SK-N-SH (cell line): Measurements from ENCODE around the gene LRP5. TPM values are rescaled to one million over a fixed set of nuclear protein-coding genes. Genes with fewer than 3 reads are reported as not detected.

Source experiments
- CTCF ChIA-PET: fragments of 300-600, 350-600 bp; formaldehyde crosslinking; extraction: SDS; loops from one replicate; lab custom pipeline; 2021; lab: Yijun Ruan, JAX
- POLR2A ChIA-PET: fragments of 350-600 bp; sonication (Branson Sonifier 250); formaldehyde crosslinking; extraction: SDS; loops from one replicate; lab custom pipeline; 2020; ENCODE audit warnings: antibody characterized with exemption, inconsistent platforms; lab: Yijun Ruan, JAX
- DNase-seq: peaks from one replicate; pipeline ENCODE4 v3.0.0; 2012
- H2AFZ ChIP-seq: fragments of 200-600 bp; sonication (generic); 2 replicates; pipeline ENCODE4 v1.8.1; 2016; ENCODE audit warnings: antibody characterized with exemption, mild to moderate bottlenecking, low read depth
- H3F3A ChIP-seq: fragments of 200-600 bp; sonication (generic); replicated peaks from 2 replicates; pipeline ENCODE3; 2016; ENCODE audit warnings: antibody characterized with exemption, mild to moderate bottlenecking; ENCODE audit not compliant: insufficient read depth
- H3K27ac ChIP-seq, 2 experiments: fragments of 200-500 bp in 1 of 2; fragments of 200-600 bp in 1 of 2; sonication (Bioruptor generic) in 1 of 2; sonication (generic), shearing (Covaris generic) in 1 of 2; 2 replicates each; pipeline versions ENCODE4 v1.5.1 to v1.6.1; 2014 to 2016; ENCODE audit warnings: low read depth in 2 of 2, inconsistent platforms in 1 of 2, low read length in 1 of 2, mild to moderate bottlenecking in 1 of 2, mixed read lengths in 1 of 2
- H3K27me3 ChIP-seq: fragments of 200-600 bp; sonication (generic), shearing (Covaris generic); 2 replicates; pipeline ENCODE4 v1.6.1; 2016; ENCODE audit warnings: mixed run types; ENCODE audit not compliant: insufficient read depth
- H3K36me3 ChIP-seq, 2 experiments: fragments of 200-500 bp in 1 of 2; fragments of 200-600 bp in 1 of 2; sonication (Bioruptor generic) in 1 of 2; sonication (generic) in 1 of 2; replicated peaks in 1 of 2; 2 replicates each; pipeline versions ENCODE3 to v1.5.1; 2014 to 2016; ENCODE audit warnings: low read length in 1 of 2, mild to moderate bottlenecking in 1 of 2; ENCODE audit not compliant: insufficient read depth in 2 of 2, control insufficient read depth in 1 of 2
- H3K4me1 ChIP-seq, 2 experiments: fragments of 200-500 bp in 1 of 2; fragments of 200-600 bp in 1 of 2; sonication (Bioruptor generic) in 1 of 2; sonication (generic), shearing (Covaris generic) in 1 of 2; 2 replicates each; pipeline versions ENCODE4 v1.5.1 to v1.6.1; 2014 to 2016; ENCODE audit warnings: low read depth in 1 of 2, low read length in 1 of 2, mixed run types in 1 of 2; ENCODE audit not compliant: insufficient read depth in 2 of 2, control insufficient read depth in 1 of 2
- H3K4me2 ChIP-seq: fragments of 200-600 bp; sonication (generic), shearing (Covaris generic); 2 replicates; pipeline ENCODE4 v1.6.1; 2017; ENCODE audit warnings: mixed run types
- H3K4me3 ChIP-seq, 2 experiments: fragments of 200-500 bp in 1 of 2; fragments of 200-600 bp in 1 of 2; sonication (Bioruptor generic) in 1 of 2; sonication (generic), shearing (Covaris generic) in 1 of 2; 2 replicates each; pipeline versions ENCODE4 v1.5.1 to v1.8.1; 2014 to 2016; ENCODE audit warnings: low read depth in 2 of 2, inconsistent platforms in 1 of 2, low read length in 1 of 2, mild to moderate bottlenecking in 1 of 2, mixed read lengths in 1 of 2, moderate library complexity in 1 of 2
- H3K79me2 ChIP-seq: fragments of 200-600 bp; sonication (generic); 2 replicates; pipeline ENCODE4 v1.8.1; 2017; ENCODE audit warnings: mild to moderate bottlenecking; ENCODE audit not compliant: insufficient read depth
- H3K9ac ChIP-seq: fragments of 200-600 bp; sonication (generic); 2 replicates; pipeline ENCODE4 v1.6.1; 2017; ENCODE audit warnings: mixed run types
- H3K9me2 ChIP-seq: fragments of 200-600 bp; sonication (generic); 2 replicates; pipeline ENCODE4 v1.6.1; 2017; ENCODE audit warnings: mixed run types
- H3K9me3 ChIP-seq: fragments of 200-600 bp; sonication (generic); 2 replicates; pipeline ENCODE4 v1.6.1; 2017; ENCODE audit warnings: mixed run types, mild to moderate bottlenecking, moderate library complexity
- H4K20me1 ChIP-seq: fragments of 200-600 bp; sonication (generic); 2 replicates; pipeline ENCODE4 v1.6.1; 2017; ENCODE audit warnings: mild to moderate bottlenecking, mixed run types; ENCODE audit not compliant: insufficient read depth
- CHD2 ChIP-seq: fragments of 150-350 bp; IDR thresholded peaks from 2 replicates; pipeline ENCODE4 v1.6.1; 2018; ENCODE audit warnings: low read length; ENCODE audit not compliant: partially characterized antibody
- ELF1 ChIP-seq: IDR thresholded peaks from 2 replicates; pipeline ENCODE4 v1.4.0; 2012
- EP300 ChIP-seq, 2 experiments: IDR thresholded peaks; 2 replicates each; pipeline versions ENCODE4 v1.4.0 to v1.6.1; 2012; ENCODE audit warnings: borderline replicate concordance in 1 of 2, low read depth in 1 of 2, low read length in 1 of 2
- EZH2phosphoT487 ChIP-seq: fragments of 200-600 bp; sonication (generic); IDR thresholded peaks from 2 replicates; pipeline ENCODE4 v1.6.1; 2017; ENCODE audit warnings: low read depth, mixed run types, mild to moderate bottlenecking, antibody characterized with exemption, moderate library complexity, borderline replicate concordance
- FOSL2 ChIP-seq: IDR thresholded peaks from 2 replicates; pipeline ENCODE4 v1.4.0; 2012; ENCODE audit warnings: low read depth, mild to moderate bottlenecking, moderate library complexity, borderline replicate concordance
- FOXJ3 ChIP-seq: sonication (generic); formaldehyde crosslinking; IDR thresholded peaks from 2 replicates; pipeline ENCODE4 v1.5.1; 2020; ENCODE audit warnings: mild to moderate bottlenecking, missing genetic modification reagents
- FOXM1 ChIP-seq: IDR thresholded peaks from 2 replicates; pipeline ENCODE4 v1.4.0; 2012; ENCODE audit warnings: low read depth, mild to moderate bottlenecking
- GABPA ChIP-seq: IDR thresholded peaks from 2 replicates; pipeline ENCODE4 v1.4.0; 2012; ENCODE audit warnings: low read depth, mild to moderate bottlenecking
- GATA2 ChIP-seq: sonication (generic); formaldehyde crosslinking; IDR thresholded peaks from 2 replicates; pipeline ENCODE4 v1.5.0; 2020; ENCODE audit warnings: mild to moderate bottlenecking, missing genetic modification reagents
- JUND ChIP-seq: IDR thresholded peaks from 2 replicates; pipeline ENCODE4 v1.4.0; 2012
- MXI1 ChIP-seq: IDR thresholded peaks from 2 replicates; pipeline ENCODE4 v1.6.1; 2012; ENCODE audit warnings: mild to moderate bottlenecking, low read depth, low read length, improper control_type of control experiment
- NFIC ChIP-seq: IDR thresholded peaks from 2 replicates; pipeline ENCODE4 v1.4.0; 2012; ENCODE audit warnings: borderline replicate concordance
- NRF1 ChIP-seq: IDR thresholded peaks from 2 replicates; pipeline ENCODE4 v1.6.1; 2012; ENCODE audit warnings: low read depth, mild to moderate bottlenecking, low read length
- RAD21 ChIP-seq: IDR thresholded peaks from 2 replicates; pipeline ENCODE4 v1.6.1; 2012; ENCODE audit warnings: mild to moderate bottlenecking, low read length
- RCOR1 ChIP-seq: fragments of 150-350 bp; IDR thresholded peaks from 2 replicates; pipeline ENCODE4 v1.6.1; 2017; ENCODE audit warnings: antibody characterized with exemption, low read length
- RFX5 ChIP-seq: IDR thresholded peaks from 2 replicates; pipeline ENCODE4 v1.6.1; 2012; ENCODE audit warnings: mild to moderate bottlenecking, improper control_type of control experiment, low read length
- SIN3A ChIP-seq: IDR thresholded peaks from 2 replicates; pipeline ENCODE4 v1.6.1; 2012; ENCODE audit warnings: low read depth, mild to moderate bottlenecking, low read length, moderate library complexity, borderline replicate concordance
- SMC3 ChIP-seq: IDR thresholded peaks from 2 replicates; pipeline ENCODE4 v1.6.1; 2012; ENCODE audit warnings: low read depth, low read length, improper control_type of control experiment
- TCF12 ChIP-seq: IDR thresholded peaks from 2 replicates; pipeline ENCODE4 v1.4.0; 2012
- TEAD4 ChIP-seq: IDR thresholded peaks from 2 replicates; pipeline ENCODE4 v1.4.0; 2012; ENCODE audit warnings: mild to moderate bottlenecking, borderline replicate concordance; ENCODE audit not compliant: insufficient read depth
- WGBS: methylation state at CpG from one replicate; pipeline ENCODE4 v1.1.6; 2017; ENCODE audit warnings: low lambda C conversion rate; 5-methylcytosine and 5-hydroxymethylcytosine counted together
- polyA plus RNA-seq, 3 experiments: library from polyadenylated mRNA; depleted of rRNA; stranded (reverse); fragments of >200 nt; gene quantifications; 2 replicates each; pipeline ENCODE4 v1.2.3, GENCODE V29; 2012
- TF ChIP-seq, protein P1 (sequence below): fragments of 200-600 bp; sonication (generic); IDR thresholded peaks from 2 replicates; pipeline ENCODE4 v1.6.1; 2017; ENCODE audit warnings: antibody characterized with exemption, mild to moderate bottlenecking, moderate library complexity
- TF ChIP-seq, protein P2 (sequence below): IDR thresholded peaks from 2 replicates; pipeline ENCODE4 v1.4.0; 2012; ENCODE audit warnings: low read depth
- TF ChIP-seq, protein P3 (sequence below): IDR thresholded peaks from 2 replicates; pipeline ENCODE4; 2012
- TF ChIP-seq, protein P4 (sequence below): IDR thresholded peaks from 2 replicates; pipeline ENCODE4 v1.4.0; 2012; ENCODE audit warnings: low read depth, borderline replicate concordance
- TF ChIP-seq, protein P5 (sequence below): fragments of 150-350 bp; IDR thresholded peaks from 2 replicates; pipeline ENCODE4 v1.6.1; 2017; ENCODE audit warnings: antibody characterized with exemption, low read length, low read depth, borderline replicate concordance

LRP5 gene
- polyA plus RNA-seq, 1 of the 3 experiments (the other 2 are of a cell fraction), result 15.0 TPM

- TF ChIP-seq, protein P1, sequence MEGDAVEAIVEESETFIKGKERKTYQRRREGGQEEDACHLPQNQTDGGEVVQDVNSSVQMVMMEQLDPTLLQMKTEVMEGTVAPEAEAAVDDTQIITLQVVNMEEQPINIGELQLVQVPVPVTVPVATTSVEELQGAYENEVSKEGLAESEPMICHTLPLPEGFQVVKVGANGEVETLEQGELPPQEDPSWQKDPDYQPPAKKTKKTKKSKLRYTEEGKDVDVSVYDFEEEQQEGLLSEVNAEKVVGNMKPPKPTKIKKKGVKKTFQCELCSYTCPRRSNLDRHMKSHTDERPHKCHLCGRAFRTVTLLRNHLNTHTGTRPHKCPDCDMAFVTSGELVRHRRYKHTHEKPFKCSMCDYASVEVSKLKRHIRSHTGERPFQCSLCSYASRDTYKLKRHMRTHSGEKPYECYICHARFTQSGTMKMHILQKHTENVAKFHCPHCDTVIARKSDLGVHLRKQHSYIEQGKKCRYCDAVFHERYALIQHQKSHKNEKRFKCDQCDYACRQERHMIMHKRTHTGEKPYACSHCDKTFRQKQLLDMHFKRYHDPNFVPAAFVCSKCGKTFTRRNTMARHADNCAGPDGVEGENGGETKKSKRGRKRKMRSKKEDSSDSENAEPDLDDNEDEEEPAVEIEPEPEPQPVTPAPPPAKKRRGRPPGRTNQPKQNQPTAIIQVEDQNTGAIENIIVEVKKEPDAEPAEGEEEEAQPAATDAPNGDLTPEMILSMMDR, result no peak
- TF ChIP-seq SIN3A, result no peak
- TF ChIP-seq TCF12, result no peak
- TF ChIP-seq, protein P2, sequence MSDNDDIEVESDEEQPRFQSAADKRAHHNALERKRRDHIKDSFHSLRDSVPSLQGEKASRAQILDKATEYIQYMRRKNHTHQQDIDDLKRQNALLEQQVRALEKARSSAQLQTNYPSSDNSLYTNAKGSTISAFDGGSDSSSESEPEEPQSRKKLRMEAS, result no peak
- no peak for TF ChIP-seq RCOR1
- no peak for TF ChIP-seq GABPA
- no peak for TF ChIP-seq MXI1
- TF ChIP-seq FOSL2, result no peak
- TF ChIP-seq, protein P3, sequence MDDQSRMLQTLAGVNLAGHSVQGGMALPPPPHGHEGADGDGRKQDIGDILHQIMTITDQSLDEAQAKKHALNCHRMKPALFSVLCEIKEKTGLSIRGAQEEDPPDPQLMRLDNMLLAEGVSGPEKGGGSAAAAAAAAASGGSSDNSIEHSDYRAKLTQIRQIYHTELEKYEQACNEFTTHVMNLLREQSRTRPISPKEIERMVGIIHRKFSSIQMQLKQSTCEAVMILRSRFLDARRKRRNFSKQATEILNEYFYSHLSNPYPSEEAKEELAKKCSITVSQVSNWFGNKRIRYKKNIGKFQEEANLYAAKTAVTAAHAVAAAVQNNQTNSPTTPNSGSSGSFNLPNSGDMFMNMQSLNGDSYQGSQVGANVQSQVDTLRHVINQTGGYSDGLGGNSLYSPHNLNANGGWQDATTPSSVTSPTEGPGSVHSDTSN, result no peak
- no peak for TF ChIP-seq RAD21
- TF ChIP-seq FOXJ3 (CRISPR knock-in tag), result no peak
- TF ChIP-seq TEAD4, result no peak
- TF ChIP-seq GATA2 (CRISPR knock-in tag), result no peak
Measured at GRCh38 chr11:68409748-68410344, 97.5 kb downstream of the LRP5 start (continued).

DNA sequence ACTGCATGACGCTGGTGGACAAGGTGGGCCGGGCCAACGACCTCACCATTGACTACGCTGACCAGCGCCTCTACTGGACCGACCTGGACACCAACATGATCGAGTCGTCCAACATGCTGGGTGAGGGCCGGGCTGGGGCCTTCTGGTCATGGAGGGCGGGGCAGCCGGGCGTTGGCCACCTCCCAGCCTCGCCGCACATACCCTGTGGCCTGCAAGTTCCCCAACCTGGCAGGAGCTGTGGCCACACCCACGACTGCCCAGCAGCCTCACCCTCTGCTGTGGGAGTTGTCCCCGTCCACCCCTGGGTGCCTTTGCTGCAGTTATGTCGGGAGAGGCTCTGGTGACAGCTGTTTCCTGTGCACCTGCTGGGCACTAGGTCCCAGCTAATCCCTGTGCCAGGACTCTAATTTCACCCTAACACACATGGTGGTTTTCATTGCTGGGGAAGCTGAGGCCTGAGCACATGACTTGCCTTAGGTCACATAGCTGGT, 99.2 kb downstream of the LRP5 start:
- Histone ChIP-seq H4K20me1 (no peaks in the 10 kb centered on the region), H3K4me2 (no peak overlapping the region), H3K9me2 (no peaks in the 10 kb centered on the region), H3K36me3 (peaks cover 8 to 54% of the 10 kb centered on the region in 2 experiments), H3K4me3 (no peak overlapping the region), H3K9ac (no peak overlapping the region), H3F3A (no peaks in the 10 kb centered on the region), H3K79me2 (no peaks in the 10 kb centered on the region), H3K9me3 (no peaks in the 10 kb centered on the region), H3K27me3 (no peaks in the 10 kb centered on the region), H2AFZ (no peak overlapping the region), H3K27ac (no peak overlapping the region), H3K4me1 (peaks cover 0 to 12% of the 10 kb centered on the region in 2 experiments; a peak in 1 of 4 replicates)
- CTCF ChIA-PET, result no interaction called here
- TF ChIP-seq EP300 (IDR thresholded peaks at IDR 0.05; ENCODE audit: borderline replicate concordance in 1 of 2, low read depth in 1 of 2, low read length in 1 of 2), result no peak
- no peak for TF ChIP-seq FOXJ3 (CRISPR knock-in tag)
- TF ChIP-seq, protein P4, sequence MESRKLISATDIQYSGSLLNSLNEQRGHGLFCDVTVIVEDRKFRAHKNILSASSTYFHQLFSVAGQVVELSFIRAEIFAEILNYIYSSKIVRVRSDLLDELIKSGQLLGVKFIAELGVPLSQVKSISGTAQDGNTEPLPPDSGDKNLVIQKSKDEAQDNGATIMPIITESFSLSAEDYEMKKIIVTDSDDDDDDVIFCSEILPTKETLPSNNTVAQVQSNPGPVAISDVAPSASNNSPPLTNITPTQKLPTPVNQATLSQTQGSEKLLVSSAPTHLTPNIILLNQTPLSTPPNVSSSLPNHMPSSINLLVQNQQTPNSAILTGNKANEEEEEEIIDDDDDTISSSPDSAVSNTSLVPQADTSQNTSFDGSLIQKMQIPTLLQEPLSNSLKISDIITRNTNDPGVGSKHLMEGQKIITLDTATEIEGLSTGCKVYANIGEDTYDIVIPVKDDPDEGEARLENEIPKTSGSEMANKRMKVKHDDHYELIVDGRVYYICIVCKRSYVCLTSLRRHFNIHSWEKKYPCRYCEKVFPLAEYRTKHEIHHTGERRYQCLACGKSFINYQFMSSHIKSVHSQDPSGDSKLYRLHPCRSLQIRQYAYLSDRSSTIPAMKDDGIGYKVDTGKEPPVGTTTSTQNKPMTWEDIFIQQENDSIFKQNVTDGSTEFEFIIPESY, result no peak
- TF ChIP-seq, protein P5, sequence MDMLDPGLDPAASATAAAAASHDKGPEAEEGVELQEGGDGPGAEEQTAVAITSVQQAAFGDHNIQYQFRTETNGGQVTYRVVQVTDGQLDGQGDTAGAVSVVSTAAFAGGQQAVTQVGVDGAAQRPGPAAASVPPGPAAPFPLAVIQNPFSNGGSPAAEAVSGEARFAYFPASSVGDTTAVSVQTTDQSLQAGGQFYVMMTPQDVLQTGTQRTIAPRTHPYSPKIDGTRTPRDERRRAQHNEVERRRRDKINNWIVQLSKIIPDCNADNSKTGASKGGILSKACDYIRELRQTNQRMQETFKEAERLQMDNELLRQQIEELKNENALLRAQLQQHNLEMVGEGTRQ, result no peak
- no peak for TF ChIP-seq RCOR1
- no peak for TF ChIP-seq SMC3
- no peak for TF ChIP-seq MXI1
- no peak for TF ChIP-seq ELF1
- no peak for TF ChIP-seq FOXM1
- no peak for TF ChIP-seq SIN3A
- TF ChIP-seq CHD2, result no peak
- TF ChIP-seq TCF12, result no peak
- no peak for TF ChIP-seq NRF1
- TF ChIP-seq RFX5, result no peak
- TF ChIP-seq JUND, result no peak
- TF ChIP-seq EZH2phosphoT487, result no peak
- TF ChIP-seq NFIC, result no peak
- no peak for TF ChIP-seq RAD21
- POLR2A ChIA-PET, result no interaction called here
- 93% methylated on average over 6 of the region's 17 CpGs for WGBS
- DNase-seq, result no peak
